ENCODE results near the gene SERINC5. TPM values are rescaled to one million over a fixed set of nuclear protein-coding genes. Genes with fewer than 3 reads are reported as not detected.

Gene SERINC5
- total RNA-seq, 1 experiment from 2014 or later: 128 TPM

DNA sequence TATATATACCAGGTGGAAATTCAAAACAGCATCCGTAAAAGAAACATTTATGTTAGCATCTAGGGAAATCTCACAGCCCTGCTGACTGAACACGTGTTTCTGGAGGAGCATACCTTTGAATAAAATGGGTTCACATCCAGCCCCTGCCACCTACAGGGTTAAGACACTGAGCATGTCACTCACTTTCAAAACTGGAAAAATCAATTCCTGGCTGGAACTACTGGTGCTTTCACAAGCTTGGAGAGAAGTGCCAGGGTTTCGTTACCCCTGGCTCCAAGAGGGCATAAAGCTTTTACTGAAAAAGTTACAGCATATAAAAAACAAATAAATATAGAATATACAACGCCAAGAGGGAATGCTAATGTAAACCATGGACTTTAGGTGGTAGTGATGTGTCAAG lies 48.0 kb downstream of the SERINC5 start:
- H3K4me1 Mint-ChIP-seq: peaks cover 64% of the 10 kb centered on the region

GRCh38 chr5:80206282-80206681 lies 49.6 kb downstream of the SERINC5 start:
- Mint-ChIP-seq H3K4me3 (no peak overlapping the region), H3K27me3 (ENCODE audit: low read depth) (no peaks in the 10 kb centered on the region), H3K4me1 (peaks cover 48% of the 10 kb centered on the region), H3K27ac (no peak overlapping the region), H3K36me3 (peaks cover 33% of the 10 kb centered on the region), H3K9me3 (no peaks in the 10 kb centered on the region)
- ATAC-seq (no peak), DNase-seq (ENCODE audit: low spot score) (no peak)
- POLR2A ChIA-PET: interaction anchor here (0.7 kb wide), 1 partner anchor 20 kb away, joined by 5 read pairs; no protein-coding TSS in a partner anchor
- CTCF ChIA-PET: no interaction called here
- TF ChIP-seq, protein P1, sequence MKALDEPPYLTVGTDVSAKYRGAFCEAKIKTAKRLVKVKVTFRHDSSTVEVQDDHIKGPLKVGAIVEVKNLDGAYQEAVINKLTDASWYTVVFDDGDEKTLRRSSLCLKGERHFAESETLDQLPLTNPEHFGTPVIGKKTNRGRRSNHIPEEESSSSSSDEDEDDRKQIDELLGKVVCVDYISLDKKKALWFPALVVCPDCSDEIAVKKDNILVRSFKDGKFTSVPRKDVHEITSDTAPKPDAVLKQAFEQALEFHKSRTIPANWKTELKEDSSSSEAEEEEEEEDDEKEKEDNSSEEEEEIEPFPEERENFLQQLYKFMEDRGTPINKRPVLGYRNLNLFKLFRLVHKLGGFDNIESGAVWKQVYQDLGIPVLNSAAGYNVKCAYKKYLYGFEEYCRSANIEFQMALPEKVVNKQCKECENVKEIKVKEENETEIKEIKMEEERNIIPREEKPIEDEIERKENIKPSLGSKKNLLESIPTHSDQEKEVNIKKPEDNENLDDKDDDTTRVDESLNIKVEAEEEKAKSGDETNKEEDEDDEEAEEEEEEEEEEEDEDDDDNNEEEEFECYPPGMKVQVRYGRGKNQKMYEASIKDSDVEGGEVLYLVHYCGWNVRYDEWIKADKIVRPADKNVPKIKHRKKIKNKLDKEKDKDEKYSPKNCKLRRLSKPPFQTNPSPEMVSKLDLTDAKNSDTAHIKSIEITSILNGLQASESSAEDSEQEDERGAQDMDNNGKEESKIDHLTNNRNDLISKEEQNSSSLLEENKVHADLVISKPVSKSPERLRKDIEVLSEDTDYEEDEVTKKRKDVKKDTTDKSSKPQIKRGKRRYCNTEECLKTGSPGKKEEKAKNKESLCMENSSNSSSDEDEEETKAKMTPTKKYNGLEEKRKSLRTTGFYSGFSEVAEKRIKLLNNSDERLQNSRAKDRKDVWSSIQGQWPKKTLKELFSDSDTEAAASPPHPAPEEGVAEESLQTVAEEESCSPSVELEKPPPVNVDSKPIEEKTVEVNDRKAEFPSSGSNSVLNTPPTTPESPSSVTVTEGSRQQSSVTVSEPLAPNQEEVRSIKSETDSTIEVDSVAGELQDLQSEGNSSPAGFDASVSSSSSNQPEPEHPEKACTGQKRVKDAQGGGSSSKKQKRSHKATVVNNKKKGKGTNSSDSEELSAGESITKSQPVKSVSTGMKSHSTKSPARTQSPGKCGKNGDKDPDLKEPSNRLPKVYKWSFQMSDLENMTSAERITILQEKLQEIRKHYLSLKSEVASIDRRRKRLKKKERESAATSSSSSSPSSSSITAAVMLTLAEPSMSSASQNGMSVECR (CRISPR knock-in tag; IDR thresholded peaks at IDR 0.05; ENCODE audit: borderline replicate concordance): no peak
- TF ChIP-seq NR1H2 (CRISPR knock-in tag; IDR thresholded peaks at IDR 0.05) (no peak), ZNF232 (CRISPR knock-in tag; IDR thresholded peaks at IDR 0.05) (no peak), NR2C2 (CRISPR knock-in tag; IDR thresholded peaks at IDR 0.05) (no peak), ZNF425 (CRISPR knock-in tag; conservative IDR thresholded peaks at IDR 0.05) (no peak), SOX15 (CRISPR knock-in tag; IDR thresholded peaks at IDR 0.05) (no peak), MXD4 (CRISPR knock-in tag; IDR thresholded peaks at IDR 0.05; ENCODE audit: borderline replicate concordance) (no peak), CBFB (CRISPR knock-in tag; IDR thresholded peaks at IDR 0.05; ENCODE audit: low read depth) (no peak)

More for the DNA sequence above, 48.0 kb downstream of the SERINC5 start:
- TF ChIP-seq, protein P2, sequence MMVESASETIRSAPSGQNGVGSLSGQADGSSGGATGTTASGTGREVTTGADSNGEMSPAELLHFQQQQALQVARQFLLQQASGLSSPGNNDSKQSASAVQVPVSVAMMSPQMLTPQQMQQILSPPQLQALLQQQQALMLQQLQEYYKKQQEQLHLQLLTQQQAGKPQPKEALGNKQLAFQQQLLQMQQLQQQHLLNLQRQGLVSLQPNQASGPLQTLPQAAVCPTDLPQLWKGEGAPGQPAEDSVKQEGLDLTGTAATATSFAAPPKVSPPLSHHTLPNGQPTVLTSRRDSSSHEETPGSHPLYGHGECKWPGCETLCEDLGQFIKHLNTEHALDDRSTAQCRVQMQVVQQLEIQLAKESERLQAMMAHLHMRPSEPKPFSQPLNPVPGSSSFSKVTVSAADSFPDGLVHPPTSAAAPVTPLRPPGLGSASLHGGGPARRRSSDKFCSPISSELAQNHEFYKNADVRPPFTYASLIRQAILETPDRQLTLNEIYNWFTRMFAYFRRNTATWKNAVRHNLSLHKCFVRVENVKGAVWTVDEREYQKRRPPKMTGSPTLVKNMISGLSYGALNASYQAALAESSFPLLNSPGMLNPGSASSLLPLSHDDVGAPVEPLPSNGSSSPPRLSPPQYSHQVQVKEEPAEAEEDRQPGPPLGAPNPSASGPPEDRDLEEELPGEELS (CRISPR knock-in tag; IDR thresholded peaks at IDR 0.05): no peak
- TF ChIP-seq HMGA2 (CRISPR knock-in tag; IDR thresholded peaks at IDR 0.05) (no peak), ATF2 (CRISPR knock-in tag; IDR thresholded peaks at IDR 0.05; ENCODE audit: borderline replicate concordance, low read depth) (no peak), SP1 (CRISPR knock-in tag; conservative IDR thresholded peaks at IDR 0.05) (no peak), SOX15 (CRISPR knock-in tag; IDR thresholded peaks at IDR 0.05) (no peak), PRRX2 (CRISPR knock-in tag; IDR thresholded peaks at IDR 0.05) (no peak), JUN (CRISPR knock-in tag; IDR thresholded peaks at IDR 0.05) (no peak), TCF7 (CRISPR knock-in tag; IDR thresholded peaks at IDR 0.05; ENCODE audit: low read depth) (no peak)
- TF ChIP-seq, protein P3, sequence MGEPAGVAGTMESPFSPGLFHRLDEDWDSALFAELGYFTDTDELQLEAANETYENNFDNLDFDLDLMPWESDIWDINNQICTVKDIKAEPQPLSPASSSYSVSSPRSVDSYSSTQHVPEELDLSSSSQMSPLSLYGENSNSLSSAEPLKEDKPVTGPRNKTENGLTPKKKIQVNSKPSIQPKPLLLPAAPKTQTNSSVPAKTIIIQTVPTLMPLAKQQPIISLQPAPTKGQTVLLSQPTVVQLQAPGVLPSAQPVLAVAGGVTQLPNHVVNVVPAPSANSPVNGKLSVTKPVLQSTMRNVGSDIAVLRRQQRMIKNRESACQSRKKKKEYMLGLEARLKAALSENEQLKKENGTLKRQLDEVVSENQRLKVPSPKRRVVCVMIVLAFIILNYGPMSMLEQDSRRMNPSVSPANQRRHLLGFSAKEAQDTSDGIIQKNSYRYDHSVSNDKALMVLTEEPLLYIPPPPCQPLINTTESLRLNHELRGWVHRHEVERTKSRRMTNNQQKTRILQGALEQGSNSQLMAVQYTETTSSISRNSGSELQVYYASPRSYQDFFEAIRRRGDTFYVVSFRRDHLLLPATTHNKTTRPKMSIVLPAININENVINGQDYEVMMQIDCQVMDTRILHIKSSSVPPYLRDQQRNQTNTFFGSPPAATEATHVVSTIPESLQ (CRISPR knock-in tag; IDR thresholded peaks at IDR 0.05): no peak
- TF ChIP-seq, protein P4, sequence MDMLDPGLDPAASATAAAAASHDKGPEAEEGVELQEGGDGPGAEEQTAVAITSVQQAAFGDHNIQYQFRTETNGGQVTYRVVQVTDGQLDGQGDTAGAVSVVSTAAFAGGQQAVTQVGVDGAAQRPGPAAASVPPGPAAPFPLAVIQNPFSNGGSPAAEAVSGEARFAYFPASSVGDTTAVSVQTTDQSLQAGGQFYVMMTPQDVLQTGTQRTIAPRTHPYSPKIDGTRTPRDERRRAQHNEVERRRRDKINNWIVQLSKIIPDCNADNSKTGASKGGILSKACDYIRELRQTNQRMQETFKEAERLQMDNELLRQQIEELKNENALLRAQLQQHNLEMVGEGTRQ (CRISPR knock-in tag; IDR thresholded peaks at IDR 0.05): no peak
- TF ChIP-seq, protein P5, sequence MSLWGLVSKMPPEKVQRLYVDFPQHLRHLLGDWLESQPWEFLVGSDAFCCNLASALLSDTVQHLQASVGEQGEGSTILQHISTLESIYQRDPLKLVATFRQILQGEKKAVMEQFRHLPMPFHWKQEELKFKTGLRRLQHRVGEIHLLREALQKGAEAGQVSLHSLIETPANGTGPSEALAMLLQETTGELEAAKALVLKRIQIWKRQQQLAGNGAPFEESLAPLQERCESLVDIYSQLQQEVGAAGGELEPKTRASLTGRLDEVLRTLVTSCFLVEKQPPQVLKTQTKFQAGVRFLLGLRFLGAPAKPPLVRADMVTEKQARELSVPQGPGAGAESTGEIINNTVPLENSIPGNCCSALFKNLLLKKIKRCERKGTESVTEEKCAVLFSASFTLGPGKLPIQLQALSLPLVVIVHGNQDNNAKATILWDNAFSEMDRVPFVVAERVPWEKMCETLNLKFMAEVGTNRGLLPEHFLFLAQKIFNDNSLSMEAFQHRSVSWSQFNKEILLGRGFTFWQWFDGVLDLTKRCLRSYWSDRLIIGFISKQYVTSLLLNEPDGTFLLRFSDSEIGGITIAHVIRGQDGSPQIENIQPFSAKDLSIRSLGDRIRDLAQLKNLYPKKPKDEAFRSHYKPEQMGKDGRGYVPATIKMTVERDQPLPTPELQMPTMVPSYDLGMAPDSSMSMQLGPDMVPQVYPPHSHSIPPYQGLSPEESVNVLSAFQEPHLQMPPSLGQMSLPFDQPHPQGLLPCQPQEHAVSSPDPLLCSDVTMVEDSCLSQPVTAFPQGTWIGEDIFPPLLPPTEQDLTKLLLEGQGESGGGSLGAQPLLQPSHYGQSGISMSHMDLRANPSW (CRISPR knock-in tag; conservative IDR thresholded peaks at IDR 0.05; ENCODE audit: low read depth): no peak
- H3K4me3 Mint-ChIP-seq: no peak overlapping the region
- no peak for ATAC-seq
- ChIA-PET CTCF (no interaction called here), POLR2A (no interaction called here)
- DNase-seq (ENCODE audit: low spot score): no peak
- H3K9me3 Mint-ChIP-seq: no peaks in the 10 kb centered on the region
- H3K36me3 Mint-ChIP-seq: peaks cover 18% of the 10 kb centered on the region
- no peaks in the 10 kb centered on the region for H3K27me3 Mint-ChIP-seq (ENCODE audit: low read depth)
- H3K27ac Mint-ChIP-seq: no peak overlapping the region

All from WTC11 (cell line).